HG03469 (cell line): ENCODE measurements around the gene DLGAP1.
"Not testable (repeated sequence)": the region's sequence is repeated elsewhere in the genome, so short reads cannot be mapped to it uniquely, and the experiment has no call there.

Experiments used
- ATAC-seq: cut with Tn5 transposase; IDR thresholded peaks from one replicate; pipeline ENCODE4 v1.9.1; 2021; ENCODE audit warnings: mild to moderate bottlenecking, moderate library complexity, moderate number of reproducible peaks; ENCODE audit not compliant: unreplicated experiment

The DLGAP1 gene

GRCh38 chr18:4455113-4455811 is at the start of gene DLGAP1:
Gene DLGAP1, minus strand, starts transcription at chr18:4455307.
- no peak for ATAC-seq

GRCh38 chr18:4494703-4495284 is 39.7 kb upstream of the DLGAP1 start:
- ATAC-seq: not testable (repeated sequence)

GRCh38 chr18:4468511-4468910 is 13.4 kb upstream of the DLGAP1 start:
- ATAC-seq: no peak

GRCh38 chr18:4454537-4455112 is 482 bp downstream of the DLGAP1 start:
- no peak for ATAC-seq

GRCh38 chr18:4453874-4454536 is 1.1 kb downstream of the DLGAP1 start:
- ATAC-seq: no peak

- no peak for ATAC-seq
Observed at GRCh38 chr18:4453567-4453873, 1.6 kb downstream of the DLGAP1 start.

- ATAC-seq: no peak
Observed at GRCh38 chr18:4450065-4450658, 4.9 kb downstream of the DLGAP1 start.

GRCh38 chr18:4445902-4446301 is 9.2 kb downstream of the DLGAP1 start:
- ATAC-seq: no peak

- no peak for ATAC-seq
Observed at GRCh38 chr18:4444306-4444705, 10.8 kb downstream of the DLGAP1 start.

GRCh38 chr18:4441098-4441497 is 14.0 kb downstream of the DLGAP1 start:
- no peak for ATAC-seq

GRCh38 chr18:4438938-4439337 is 16.2 kb downstream of the DLGAP1 start:
- ATAC-seq: no peak

GRCh38 chr18:4433717-4434116 is 21.4 kb downstream of the DLGAP1 start:
- no peak for ATAC-seq

GRCh38 chr18:4430836-4431235 is 24.3 kb downstream of the DLGAP1 start:
- no peak for ATAC-seq

- ATAC-seq: no peak
Observed at GRCh38 chr18:4417714-4418113, 37.4 kb downstream of the DLGAP1 start.

GRCh38 chr18:4416976-4417375 is 38.1 kb downstream of the DLGAP1 start:
- no peak for ATAC-seq

- ATAC-seq: no peak
Observed at GRCh38 chr18:4412286-4412685, 42.8 kb downstream of the DLGAP1 start.

- no peak for ATAC-seq
Observed at GRCh38 chr18:4406856-4407255, 48.3 kb downstream of the DLGAP1 start.

GRCh38 chr18:4405965-4406364 is 49.1 kb downstream of the DLGAP1 start:
- no peak for ATAC-seq

- ATAC-seq: no peak
Observed at GRCh38 chr18:4403836-4404235, 51.3 kb downstream of the DLGAP1 start.

- ATAC-seq: no peak
Observed at GRCh38 chr18:4400911-4401310, 54.2 kb downstream of the DLGAP1 start.

- ATAC-seq: no peak
Observed at GRCh38 chr18:4399929-4400328, 55.2 kb downstream of the DLGAP1 start.

- ATAC-seq: no peak
Observed at GRCh38 chr18:4394700-4395099, 60.4 kb downstream of the DLGAP1 start.
